PFSK-1 (cell line): ENCODE data around the gene MAD1L1.

Source experiments
- POLR2AphosphoS5 ChIP-seq: IDR thresholded peaks from 2 replicates; pipeline ENCODE4 v1.6.1; 2012; ENCODE audit warnings: low read depth, mild to moderate bottlenecking, control low read depth, low read length, moderate library complexity
- SIN3A ChIP-seq: IDR thresholded peaks from 2 replicates; pipeline ENCODE4 v1.6.1; 2012; ENCODE audit warnings: mild to moderate bottlenecking, low read length, moderate library complexity, borderline replicate concordance; ENCODE audit not compliant: insufficient read depth
- TAF1 ChIP-seq: IDR thresholded peaks from 2 replicates; pipeline ENCODE4 v1.6.1; 2012; ENCODE audit warnings: low read length, control low read depth, borderline replicate concordance; ENCODE audit not compliant: insufficient read depth

GRCh38 chr7:2083362-2083761 lies 149.4 kb downstream of the MAD1L1 start:
- TF ChIP-seq POLR2AphosphoS5 (no peak), SIN3A (no peak), TAF1 (no peak)
